OCI-LY7 (cell line): Measurements from ENCODE around the gene FOXN3.

Experiments used
- EZH2phosphoT487 ChIP-seq: fragments of 200-600 bp; sonication (generic); IDR thresholded peaks from 2 replicates; pipeline ENCODE4 v1.6.1; 2018; ENCODE audit warnings: low read depth, borderline replicate concordance, mild to moderate bottlenecking, mixed run types, antibody characterized with exemption, low read length, moderate library complexity, mixed read lengths
- TF ChIP-seq, protein P1 (sequence below): fragments of 200-600 bp; sonication (generic); conservative IDR thresholded peaks from 2 replicates; pipeline ENCODE4 v1.5.1; 2014; ENCODE audit warnings: mild to moderate bottlenecking, antibody characterized with exemption, low read length, moderate library complexity, mixed read lengths

DNA sequence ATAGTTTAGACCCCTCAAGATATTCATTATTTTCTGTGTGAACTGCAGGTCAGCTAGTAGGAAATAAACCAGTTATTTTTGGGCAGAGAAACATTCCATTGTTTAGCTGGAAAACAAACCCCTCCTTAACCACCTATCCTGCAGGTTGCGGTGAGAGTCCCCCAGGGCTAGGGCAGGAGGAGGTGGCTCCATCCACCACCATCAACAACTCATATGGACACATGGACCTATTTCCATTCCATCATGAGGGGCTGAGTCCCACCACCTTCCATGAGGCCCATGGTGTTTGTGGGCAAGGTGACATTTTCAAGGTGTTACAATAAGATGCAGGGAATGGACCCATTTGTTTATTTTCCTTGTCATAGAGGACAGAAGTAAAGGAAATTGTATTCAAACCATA lies 160.1 kb downstream of the FOXN3 start:
- TF ChIP-seq, protein P1, sequence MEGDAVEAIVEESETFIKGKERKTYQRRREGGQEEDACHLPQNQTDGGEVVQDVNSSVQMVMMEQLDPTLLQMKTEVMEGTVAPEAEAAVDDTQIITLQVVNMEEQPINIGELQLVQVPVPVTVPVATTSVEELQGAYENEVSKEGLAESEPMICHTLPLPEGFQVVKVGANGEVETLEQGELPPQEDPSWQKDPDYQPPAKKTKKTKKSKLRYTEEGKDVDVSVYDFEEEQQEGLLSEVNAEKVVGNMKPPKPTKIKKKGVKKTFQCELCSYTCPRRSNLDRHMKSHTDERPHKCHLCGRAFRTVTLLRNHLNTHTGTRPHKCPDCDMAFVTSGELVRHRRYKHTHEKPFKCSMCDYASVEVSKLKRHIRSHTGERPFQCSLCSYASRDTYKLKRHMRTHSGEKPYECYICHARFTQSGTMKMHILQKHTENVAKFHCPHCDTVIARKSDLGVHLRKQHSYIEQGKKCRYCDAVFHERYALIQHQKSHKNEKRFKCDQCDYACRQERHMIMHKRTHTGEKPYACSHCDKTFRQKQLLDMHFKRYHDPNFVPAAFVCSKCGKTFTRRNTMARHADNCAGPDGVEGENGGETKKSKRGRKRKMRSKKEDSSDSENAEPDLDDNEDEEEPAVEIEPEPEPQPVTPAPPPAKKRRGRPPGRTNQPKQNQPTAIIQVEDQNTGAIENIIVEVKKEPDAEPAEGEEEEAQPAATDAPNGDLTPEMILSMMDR, result no peak
- no peak for TF ChIP-seq EZH2phosphoT487
